HG02885 (cell line): Measurements from ENCODE around the gene GPC1.

Experiments
- ATAC-seq: cut with Tn5 transposase; IDR thresholded peaks from one replicate; pipeline ENCODE4 v1.9.1; 2021; ENCODE audit warnings: mild to moderate bottlenecking; ENCODE audit not compliant: unreplicated experiment, poor library complexity

Gene GPC1

GRCh38 chr2:240428245-240428644 lies 7.2 kb upstream of the GPC1 start:
- ATAC-seq: no peak

- no peak for ATAC-seq
Observed at GRCh38 chr2:240429341-240429871, 6.1 kb upstream of the GPC1 start.

GRCh38 chr2:240429872-240430491 lies 5.5 kb upstream of the GPC1 start:
- ATAC-seq: no peak

- no peak for ATAC-seq
Observed at GRCh38 chr2:240430595-240430994, 4.9 kb upstream of the GPC1 start.

- no peak for ATAC-seq
Observed at GRCh38 chr2:240431271-240431660, 4.2 kb upstream of the GPC1 start.

- ATAC-seq: no peak
Observed at GRCh38 chr2:240431661-240432424, 3.6 kb upstream of the GPC1 start.

- no peak for ATAC-seq
Observed at GRCh38 chr2:240432430-240432819, 3.0 kb upstream of the GPC1 start.

- ATAC-seq: no peak
Observed at GRCh38 chr2:240432820-240433801, 2.4 kb upstream of the GPC1 start.

- no peak for ATAC-seq
Observed at GRCh38 chr2:240433973-240434727, 1.3 kb upstream of the GPC1 start.

- peak; percentile 54 for ATAC-seq
Observed at GRCh38 chr2:240434728-240435456, 571 bp upstream of the GPC1 start.

GRCh38 chr2:240435948-240436682 lies 652 bp downstream of the GPC1 start:
- no peak for ATAC-seq

GRCh38 chr2:240436683-240437550 lies 1.5 kb downstream of the GPC1 start:
- no peak for ATAC-seq

- no peak for ATAC-seq
Observed at GRCh38 chr2:240437551-240437860, 2.0 kb downstream of the GPC1 start.

GRCh38 chr2:240437861-240438809 lies 2.7 kb downstream of the GPC1 start:
- ATAC-seq: peak; percentile 39

GRCh38 chr2:240438810-240439697 lies 3.6 kb downstream of the GPC1 start:
- ATAC-seq: no peak

- ATAC-seq: no peak
Observed at GRCh38 chr2:240439698-240440151, 4.3 kb downstream of the GPC1 start.
